K562 (cell line): ENCODE data around the gene NTM.

Experiments used
- ESRRA ChIP-seq: fragments of 450-650 bp; IDR thresholded peaks from 2 replicates; pipeline ENCODE4 v1.6.1; 2014; ENCODE audit warnings: low read depth, mild to moderate bottlenecking, moderate library complexity, borderline replicate concordance
- FOXM1 ChIP-seq, 2 experiments: fragments of 450-650 bp in 1 of 2; sonication (generic) in 1 of 2; formaldehyde crosslinking in 1 of 2; IDR thresholded peaks; 2 replicates each; pipeline versions ENCODE4 v1.6.1 to v1.9.0; 2017 to 2022; ENCODE audit warnings: low read depth in 2 of 2, mild to moderate bottlenecking in 2 of 2, missing genetic modification reagents in 1 of 2, moderate library complexity in 1 of 2
- NFRKB ChIP-seq: fragments of 450-650 bp; IDR thresholded peaks from 2 replicates; pipeline ENCODE4 v1.6.1; 2016; ENCODE audit warnings: low read depth
- STAT5B ChIP-seq: fragments of 250-450 bp; sonication (Bioruptor Pico); IDR thresholded peaks from 2 replicates; pipeline ENCODE4 v1.8.0; 2021; ENCODE audit warnings: mild to moderate bottlenecking, inconsistent platforms
- TF ChIP-seq, protein P1 (sequence below), 3 experiments: IDR thresholded peaks in 2 of 3; conservative IDR thresholded peaks in 1 of 3; 2 replicates each; pipeline ENCODE4 v1.5.1; 2011 to 2012; ENCODE audit warnings: low read length in 3 of 3, mild to moderate bottlenecking in 3 of 3, control low read depth in 2 of 3, improper control_type of control experiment in 1 of 3, inconsistent platforms in 1 of 3, low read depth in 1 of 3, mixed read lengths in 1 of 3, moderate library complexity in 1 of 3; ENCODE audit not compliant: insufficient read depth in 2 of 3
- TF ChIP-seq, protein P2 (sequence below), 2 experiments: fragments of 200-800 bp in 1 of 2; sonication (Bioruptor generic) in 1 of 2; sonication (generic) in 1 of 2; formaldehyde crosslinking in 1 of 2; IDR thresholded peaks in 1 of 2; conservative IDR thresholded peaks in 1 of 2; 2 replicates each; pipeline versions ENCODE4 v1.5.0 to v1.6.1; 2016 to 2020; ENCODE audit warnings: missing compliant biosample characterization in 1 of 2, missing genetic modification characterization in 1 of 2, missing genetic modification reagents in 1 of 2

DNA sequence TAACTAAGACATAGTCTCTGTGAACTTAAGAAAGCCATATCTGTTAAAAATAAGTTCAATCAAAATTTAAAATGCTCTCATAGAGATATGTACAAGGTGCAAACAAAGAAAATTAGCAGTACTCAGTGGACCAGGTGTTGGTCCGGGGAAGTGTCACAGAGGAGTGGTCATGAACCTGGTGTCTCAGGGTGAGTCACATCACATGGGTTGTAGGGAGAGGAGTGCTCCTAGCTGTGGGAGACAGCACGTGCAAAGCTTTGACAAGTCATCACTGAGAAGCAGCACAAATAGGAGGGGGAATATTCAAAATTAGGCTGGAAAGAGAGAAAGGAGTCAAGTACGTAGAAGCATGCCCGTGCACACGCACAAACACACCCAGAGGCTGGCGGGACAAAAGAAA lies 438.1 kb downstream of the NTM start:
- TF ChIP-seq ESRRA (no peak), STAT5B (CRISPR knock-in tag) (no peak), FOXM1 (IDR thresholded peaks at IDR 0.05; ENCODE audit: low read depth) (no peak), FOXM1 (CRISPR knock-in tag; IDR thresholded peaks at IDR 0.05; ENCODE audit: low read depth) (no peak), NFRKB (no peak)
- TF ChIP-seq, protein P1, sequence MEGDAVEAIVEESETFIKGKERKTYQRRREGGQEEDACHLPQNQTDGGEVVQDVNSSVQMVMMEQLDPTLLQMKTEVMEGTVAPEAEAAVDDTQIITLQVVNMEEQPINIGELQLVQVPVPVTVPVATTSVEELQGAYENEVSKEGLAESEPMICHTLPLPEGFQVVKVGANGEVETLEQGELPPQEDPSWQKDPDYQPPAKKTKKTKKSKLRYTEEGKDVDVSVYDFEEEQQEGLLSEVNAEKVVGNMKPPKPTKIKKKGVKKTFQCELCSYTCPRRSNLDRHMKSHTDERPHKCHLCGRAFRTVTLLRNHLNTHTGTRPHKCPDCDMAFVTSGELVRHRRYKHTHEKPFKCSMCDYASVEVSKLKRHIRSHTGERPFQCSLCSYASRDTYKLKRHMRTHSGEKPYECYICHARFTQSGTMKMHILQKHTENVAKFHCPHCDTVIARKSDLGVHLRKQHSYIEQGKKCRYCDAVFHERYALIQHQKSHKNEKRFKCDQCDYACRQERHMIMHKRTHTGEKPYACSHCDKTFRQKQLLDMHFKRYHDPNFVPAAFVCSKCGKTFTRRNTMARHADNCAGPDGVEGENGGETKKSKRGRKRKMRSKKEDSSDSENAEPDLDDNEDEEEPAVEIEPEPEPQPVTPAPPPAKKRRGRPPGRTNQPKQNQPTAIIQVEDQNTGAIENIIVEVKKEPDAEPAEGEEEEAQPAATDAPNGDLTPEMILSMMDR (IDR thresholded peaks at IDR 0.05 in 2 of 3, conservative IDR thresholded peaks at IDR 0.05 in 1 of 3; ENCODE audit: insufficient read depth in 2 of 3, low read depth in 1 of 3, low read length in 3 of 3), result no peak
- TF ChIP-seq, protein P2, sequence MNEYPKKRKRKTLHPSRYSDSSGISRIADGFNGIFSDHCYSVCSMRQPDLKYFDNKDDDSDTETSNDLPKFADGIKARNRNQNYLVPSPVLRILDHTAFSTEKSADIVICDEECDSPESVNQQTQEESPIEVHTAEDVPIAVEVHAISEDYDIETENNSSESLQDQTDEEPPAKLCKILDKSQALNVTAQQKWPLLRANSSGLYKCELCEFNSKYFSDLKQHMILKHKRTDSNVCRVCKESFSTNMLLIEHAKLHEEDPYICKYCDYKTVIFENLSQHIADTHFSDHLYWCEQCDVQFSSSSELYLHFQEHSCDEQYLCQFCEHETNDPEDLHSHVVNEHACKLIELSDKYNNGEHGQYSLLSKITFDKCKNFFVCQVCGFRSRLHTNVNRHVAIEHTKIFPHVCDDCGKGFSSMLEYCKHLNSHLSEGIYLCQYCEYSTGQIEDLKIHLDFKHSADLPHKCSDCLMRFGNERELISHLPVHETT (CRISPR knock-in tag; conservative IDR thresholded peaks at IDR 0.05 in 1 of 2, IDR thresholded peaks at IDR 0.05 in 1 of 2), result no peak
